Measurements from ENCODE around the gene NRG3. TPM values are rescaled to one million over a fixed set of nuclear protein-coding genes. Genes with fewer than 3 reads are reported as not detected.

Gene NRG3
- total RNA-seq, 2 experiments from 2014 or later: not detected

DNA sequence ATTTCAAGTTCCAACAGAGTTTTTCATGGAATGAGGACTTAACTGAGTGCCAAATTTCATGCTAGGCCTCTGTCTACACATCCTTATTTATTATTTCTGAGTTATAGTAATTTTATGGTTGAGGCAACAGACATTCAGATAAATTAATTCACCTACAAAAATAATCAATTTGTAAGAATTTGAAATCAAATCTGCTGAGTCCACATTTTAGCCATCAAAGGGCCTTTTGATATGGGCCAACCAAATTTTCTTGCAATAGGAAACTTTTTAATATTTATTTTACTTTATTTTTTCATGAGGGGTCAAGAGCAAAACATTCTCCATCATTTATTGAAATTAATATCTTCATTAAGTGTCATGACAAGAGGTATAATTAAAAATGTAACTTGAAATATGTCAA is 875.5 kb downstream of the NRG3 start:
- CTCF ChIA-PET (ENCODE audit: unreplicated experiment): no interaction called here
- H3K27ac ChIP-seq (ENCODE audit: low read depth, low read length, poor library complexity, severe bottlenecking): no peak overlapping the region
- no peak overlapping the region for H2AFZ ChIP-seq (ENCODE audit: low read length)
- intact Hi-C loops (cut with micrococcal nuclease; ENCODE audit: unreplicated experiment): no loop called here
- H3K79me2 ChIP-seq (ENCODE audit: insufficient read depth, low read depth, low read length): no peaks in the 10 kb centered on the region
- DNase-seq (ENCODE audit: low spot score): no peak
- H3K9me3 ChIP-seq (ENCODE audit: low read length): no peaks in the 10 kb centered on the region
- H4K20me1 ChIP-seq (ENCODE audit: insufficient read depth, low read length): no peaks in the 10 kb centered on the region
- no peak overlapping the region for H3K4me2 ChIP-seq (ENCODE audit: low read length)
- H3K4me3 ChIP-seq (ENCODE audit: low read depth, low read length, poor library complexity, severe bottlenecking): no peak overlapping the region
- TF ChIP-seq CTCF (conservative IDR thresholded peaks at IDR 0.05; ENCODE audit: low read length): no peak
- TF ChIP-seq EZH2phosphoT487 (IDR thresholded peaks at IDR 0.05; ENCODE audit: borderline replicate concordance, low read depth, low read length): no peak
- BruUV-seq (replicated peaks): no TSS peak
- no peaks in the 10 kb centered on the region for H3K9me2 ChIP-seq (ENCODE audit: insufficient read depth, low read length)
- H3K36me3 ChIP-seq (ENCODE audit: insufficient read depth, low read length): no peaks in the 10 kb centered on the region
- POLR2A ChIA-PET: no interaction called here
- no peaks in the 10 kb centered on the region for H3K4me1 ChIP-seq (ENCODE audit: insufficient read depth, low read length, poor library complexity, severe bottlenecking)

GRCh38 chr10:82757397-82757796 is 882.4 kb downstream of the NRG3 start:
- no TSS peak for BruUV-seq (replicated peaks)
- intact Hi-C loops (cut with micrococcal nuclease; ENCODE audit: unreplicated experiment): no loop called here
- no peak overlapping the region for H3K4me2 ChIP-seq (ENCODE audit: low read length)
- H3K79me2 ChIP-seq (ENCODE audit: insufficient read depth, low read depth, low read length): no peaks in the 10 kb centered on the region
- no peak for DNase-seq (ENCODE audit: low spot score)
- no peak for TF ChIP-seq EZH2phosphoT487 (IDR thresholded peaks at IDR 0.05; ENCODE audit: borderline replicate concordance, low read depth, low read length)
- TF ChIP-seq CTCF (conservative IDR thresholded peaks at IDR 0.05; ENCODE audit: low read length): no peak
- no peaks in the 10 kb centered on the region for H4K20me1 ChIP-seq (ENCODE audit: insufficient read depth, low read length)
- no peak overlapping the region for H3K4me3 ChIP-seq (ENCODE audit: low read depth, low read length, poor library complexity, severe bottlenecking)
- ChIA-PET POLR2A (no interaction called here), CTCF (ENCODE audit: unreplicated experiment) (no interaction called here)
- no peaks in the 10 kb centered on the region for H3K36me3 ChIP-seq (ENCODE audit: insufficient read depth, low read length)
- H3K4me1 ChIP-seq (ENCODE audit: insufficient read depth, low read length, poor library complexity, severe bottlenecking): no peaks in the 10 kb centered on the region
- H3K9me2 ChIP-seq (ENCODE audit: insufficient read depth, low read length): no peaks in the 10 kb centered on the region
- no peak overlapping the region for H3K27ac ChIP-seq (ENCODE audit: low read depth, low read length, poor library complexity, severe bottlenecking)
- H2AFZ ChIP-seq (ENCODE audit: low read length): peak overlapping the region; percentile 51; the same call in 1 of the 2 replicates
- H3K9me3 ChIP-seq (ENCODE audit: low read length): no peaks in the 10 kb centered on the region

DNA sequence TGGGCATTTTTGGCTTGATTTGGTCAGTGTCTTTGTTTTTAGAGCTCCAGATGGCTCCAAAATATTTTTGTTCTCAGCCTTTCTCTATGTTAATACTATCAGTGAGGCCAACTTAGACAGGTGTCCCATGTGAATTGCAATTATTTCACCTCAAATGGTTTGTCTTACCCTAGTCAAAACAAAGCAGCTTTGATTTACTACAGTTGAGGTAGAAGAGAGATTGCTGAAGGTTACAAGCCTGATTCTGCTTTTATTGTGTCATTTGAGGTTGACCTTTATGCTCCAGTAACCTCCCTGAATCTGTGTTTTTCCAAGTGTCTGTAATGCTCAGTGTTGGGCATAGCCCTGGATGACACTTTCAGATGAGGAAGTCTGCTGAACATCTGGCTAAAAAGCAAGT is 882.9 kb downstream of the NRG3 start:
- TF ChIP-seq CTCF (conservative IDR thresholded peaks at IDR 0.05; ENCODE audit: low read length) (no peak), EZH2phosphoT487 (IDR thresholded peaks at IDR 0.05; ENCODE audit: borderline replicate concordance, low read depth, low read length) (no peak)
- BruUV-seq (replicated peaks): no TSS peak
- intact Hi-C loops (cut with micrococcal nuclease; ENCODE audit: unreplicated experiment): no loop called here
- ChIA-PET POLR2A (no interaction called here), CTCF (ENCODE audit: unreplicated experiment) (no interaction called here)
- DNase-seq (ENCODE audit: low spot score): no peak
- Histone ChIP-seq H3K9me2 (ENCODE audit: insufficient read depth, low read length) (no peaks in the 10 kb centered on the region), H3K27ac (ENCODE audit: low read depth, low read length, poor library complexity, severe bottlenecking) (no peak overlapping the region), H4K20me1 (ENCODE audit: insufficient read depth, low read length) (no peaks in the 10 kb centered on the region), H3K4me1 (ENCODE audit: insufficient read depth, low read length, poor library complexity, severe bottlenecking) (no peaks in the 10 kb centered on the region), H3K9me3 (ENCODE audit: low read length) (no peaks in the 10 kb centered on the region), H3K4me2 (ENCODE audit: low read length) (no peak overlapping the region), H3K79me2 (ENCODE audit: insufficient read depth, low read depth, low read length) (no peaks in the 10 kb centered on the region), H3K36me3 (ENCODE audit: insufficient read depth, low read length) (no peaks in the 10 kb centered on the region), H2AFZ (ENCODE audit: low read length) (no peak overlapping the region), H3K4me3 (ENCODE audit: low read depth, low read length, poor library complexity, severe bottlenecking) (no peak overlapping the region)
